NCI-H1048 (cell line): ENCODE results near the gene TENT4A.

Source experiments
- DNase-seq: peaks from one replicate; lab custom pipeline; 2025; lab: John Stamatoyannopoulos, UW

TENT4A gene

DNA sequence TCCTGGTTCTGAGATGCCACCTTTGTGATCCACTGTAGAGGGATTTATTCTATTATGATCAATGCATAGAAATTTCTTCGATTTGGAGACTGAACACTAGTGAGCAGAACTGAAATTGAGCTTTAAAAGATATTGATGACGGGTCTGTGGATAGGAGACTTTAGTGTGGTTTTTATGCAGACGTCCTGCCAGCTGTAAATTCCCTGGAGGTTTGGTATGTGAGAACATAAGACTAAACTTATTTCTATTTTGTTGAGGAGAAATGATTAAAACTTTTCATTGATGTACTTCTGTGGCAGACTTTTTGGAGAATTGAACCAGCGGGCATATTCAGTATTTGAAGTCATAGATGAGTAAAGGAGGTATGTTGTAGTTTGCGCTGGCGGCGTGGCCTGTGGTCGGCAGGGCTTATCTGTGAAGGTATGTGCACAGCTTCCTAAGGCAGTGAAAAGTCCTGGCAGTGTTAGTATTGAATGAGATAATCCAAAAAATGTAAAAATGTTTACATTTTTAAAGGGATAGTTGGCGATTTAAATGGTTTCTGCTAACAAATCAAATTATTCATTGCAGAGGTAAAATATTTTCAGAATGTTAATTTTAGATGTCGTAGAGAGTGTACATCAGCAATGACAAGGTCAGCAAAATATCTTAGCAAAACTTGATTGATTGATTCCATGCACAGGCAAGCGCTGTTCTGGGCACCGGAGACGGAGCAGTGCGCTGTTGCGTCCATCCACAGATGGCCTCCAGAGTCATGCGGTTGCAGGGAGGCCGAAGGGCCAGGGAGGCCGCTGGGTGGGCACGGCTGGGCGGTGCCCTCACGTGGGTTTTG lies 20.4 kb downstream of the TENT4A start:
- DNase-seq: no peak

DNA sequence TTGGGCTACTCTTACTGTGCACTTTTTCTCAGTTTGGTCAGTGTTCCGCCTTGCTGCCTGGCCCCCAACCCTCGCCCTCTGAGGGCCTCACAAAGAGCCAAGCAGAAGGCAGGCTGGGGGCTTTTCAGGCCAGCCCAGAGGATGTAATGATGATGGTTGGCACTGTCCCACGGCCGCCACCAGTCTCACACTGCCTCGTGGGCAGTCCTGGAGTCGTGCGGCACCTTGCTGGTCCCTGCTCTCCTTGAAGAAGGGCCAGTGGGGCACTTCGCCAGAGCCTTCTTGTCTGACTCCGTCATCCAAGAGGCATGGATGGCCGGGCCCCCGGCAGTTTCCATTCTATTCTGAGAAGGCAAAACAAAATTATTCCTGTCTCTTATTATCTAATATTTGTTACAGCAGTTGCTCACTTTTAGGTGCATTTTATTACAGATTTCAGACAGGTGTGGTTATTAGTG lies 21.0 kb downstream of the TENT4A start:
- no peak for DNase-seq

- no peak for DNase-seq
These were observed 21.5 kb downstream of the TENT4A start for GRCh38 chr5:6734781-6735180.

- no peak for DNase-seq
These were observed 22.9 kb downstream of the TENT4A start for GRCh38 chr5:6736106-6736505.

GRCh38 chr5:6736524-6737042 lies 23.4 kb downstream of the TENT4A start:
- no peak for DNase-seq

DNA sequence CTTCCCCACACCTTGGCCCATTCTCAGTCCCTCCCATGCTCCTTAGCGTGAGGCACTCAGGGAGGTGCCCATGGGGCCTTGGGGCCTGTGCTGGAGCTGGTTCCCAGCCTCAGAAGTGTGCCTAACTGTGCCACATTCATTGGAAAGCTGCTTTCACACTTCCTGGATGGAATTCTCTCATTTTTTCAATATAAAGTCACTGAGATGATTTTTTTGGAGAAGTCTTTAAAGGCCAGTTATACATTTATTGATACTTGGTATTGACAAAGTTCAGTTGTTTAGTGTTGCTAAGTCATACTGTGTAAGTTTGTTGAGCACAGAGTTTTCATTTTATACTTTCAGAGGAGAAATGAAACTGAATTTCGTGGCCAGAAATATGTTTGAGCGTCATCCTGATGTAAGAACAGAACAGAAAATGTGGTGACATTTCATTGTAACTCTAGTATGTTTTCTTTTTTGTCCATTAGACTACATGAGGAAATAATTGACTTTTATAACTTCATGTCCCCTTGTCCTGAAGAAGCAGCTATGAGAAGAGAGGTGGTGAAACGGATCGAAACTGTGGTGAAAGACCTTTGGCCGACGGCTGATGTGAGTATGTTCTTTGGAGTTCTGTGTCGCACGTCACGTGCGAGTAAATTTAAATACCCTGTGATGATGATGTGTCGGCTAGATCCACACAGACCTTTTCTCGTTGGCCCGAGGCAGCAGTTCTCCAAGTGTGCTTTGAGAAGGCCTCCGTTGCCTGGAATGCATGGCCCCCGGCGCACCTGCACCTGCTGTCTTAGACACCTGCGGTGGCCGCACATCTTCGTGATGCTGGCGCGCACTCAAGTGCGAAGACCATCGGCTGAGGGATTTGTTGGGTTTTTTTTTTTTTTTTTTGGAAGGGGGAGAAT lies 24.1 kb downstream of the TENT4A start:
- no peak for DNase-seq

GRCh38 chr5:6739603-6740002 lies 26.4 kb downstream of the TENT4A start:
- no peak for DNase-seq

GRCh38 chr5:6740586-6741150 lies 27.4 kb downstream of the TENT4A start:
- no peak for DNase-seq

GRCh38 chr5:6742081-6742758 lies 29.0 kb downstream of the TENT4A start:
- DNase-seq: no peak

DNA sequence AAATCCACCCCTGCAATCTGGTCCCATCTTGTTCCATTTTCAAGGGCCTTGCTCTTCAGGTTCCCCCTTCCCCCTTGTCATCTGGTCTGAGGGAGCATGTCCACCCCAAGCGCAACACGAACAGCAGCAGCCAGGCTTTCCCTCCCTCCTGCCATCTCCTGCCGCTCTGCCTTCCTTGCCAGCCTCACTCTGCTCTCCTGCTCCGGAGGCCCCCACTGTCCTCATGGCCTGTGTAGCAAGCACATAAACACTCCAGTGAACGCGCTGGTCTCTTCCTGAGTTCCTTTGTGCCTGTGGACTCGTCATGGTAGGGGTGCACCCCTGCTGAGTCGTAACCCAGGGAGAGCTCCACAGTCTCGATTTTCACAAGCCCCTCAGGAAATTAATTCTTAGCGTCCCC lies 29.9 kb downstream of the TENT4A start:
- DNase-seq: no peak

DNA sequence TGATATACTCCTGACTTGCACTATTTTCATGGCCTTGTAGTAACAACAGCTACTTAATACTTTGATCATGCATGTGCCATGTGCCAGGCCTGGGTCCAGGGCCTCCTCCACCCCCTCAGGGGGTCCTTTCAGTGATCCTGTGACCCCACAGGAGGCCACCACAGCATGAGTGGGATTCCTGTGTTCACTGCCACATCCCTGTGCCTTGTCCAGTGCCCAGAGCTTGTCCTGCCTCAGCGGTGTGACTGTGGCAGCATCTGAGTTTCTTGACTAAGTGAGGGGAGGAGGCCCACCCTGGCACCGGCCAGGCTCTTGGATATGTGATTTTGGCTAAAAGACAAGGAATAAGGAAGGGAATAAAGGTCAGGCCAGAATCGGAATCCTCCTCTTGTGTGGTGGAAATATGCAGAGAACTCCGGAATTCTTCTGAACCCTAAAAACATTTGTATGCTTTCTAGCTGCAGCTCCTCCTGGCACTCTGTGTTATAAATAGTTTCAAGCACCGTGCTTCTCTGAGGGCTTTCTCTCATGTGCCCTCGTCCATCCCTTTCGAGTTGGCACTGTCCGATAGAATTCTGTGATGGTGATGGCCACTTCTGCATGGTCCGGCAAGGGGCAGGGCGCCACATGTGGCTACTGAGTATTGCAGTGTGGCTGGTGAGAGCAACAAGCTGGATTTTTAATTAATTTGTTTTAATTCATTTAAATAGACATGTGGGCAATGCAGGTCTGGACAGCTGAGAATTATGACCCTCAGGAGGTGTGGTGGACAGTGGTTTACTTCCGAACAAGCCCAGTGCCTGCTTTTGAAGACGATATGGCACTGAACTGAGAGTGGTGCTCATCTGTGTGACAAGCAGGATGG lies 31.8 kb downstream of the TENT4A start:
- no peak for DNase-seq

GRCh38 chr5:6745706-6746222 lies 32.5 kb downstream of the TENT4A start:
- no peak for DNase-seq

- no peak for DNase-seq
These were observed 33.0 kb downstream of the TENT4A start for GRCh38 chr5:6746244-6746643.

- no peak for DNase-seq
These were observed 33.9 kb downstream of the TENT4A start for GRCh38 chr5:6747103-6747502.

DNA sequence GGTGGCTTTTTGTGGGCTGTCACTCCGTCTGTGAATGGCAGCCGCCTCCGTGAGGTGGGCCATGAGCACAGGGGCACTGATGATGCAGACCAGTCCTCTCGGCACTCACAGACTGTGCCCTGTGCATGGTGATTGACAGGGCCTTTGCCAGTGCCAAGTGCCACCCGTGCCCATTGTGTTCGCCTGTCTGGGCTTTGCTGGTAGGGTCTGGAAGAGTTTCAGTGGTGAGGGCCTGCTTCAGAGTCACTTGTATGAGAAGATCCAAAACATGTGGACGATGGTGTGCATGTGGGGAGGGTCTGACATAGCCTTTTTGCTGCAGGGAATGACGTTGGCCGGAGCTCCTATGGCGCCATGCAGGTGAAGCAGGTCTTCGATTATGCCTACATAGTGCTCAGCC lies 34.9 kb downstream of the TENT4A start:
- DNase-seq: no peak

GRCh38 chr5:6749026-6749716 lies 35.9 kb downstream of the TENT4A start:
- DNase-seq: no peak

DNA sequence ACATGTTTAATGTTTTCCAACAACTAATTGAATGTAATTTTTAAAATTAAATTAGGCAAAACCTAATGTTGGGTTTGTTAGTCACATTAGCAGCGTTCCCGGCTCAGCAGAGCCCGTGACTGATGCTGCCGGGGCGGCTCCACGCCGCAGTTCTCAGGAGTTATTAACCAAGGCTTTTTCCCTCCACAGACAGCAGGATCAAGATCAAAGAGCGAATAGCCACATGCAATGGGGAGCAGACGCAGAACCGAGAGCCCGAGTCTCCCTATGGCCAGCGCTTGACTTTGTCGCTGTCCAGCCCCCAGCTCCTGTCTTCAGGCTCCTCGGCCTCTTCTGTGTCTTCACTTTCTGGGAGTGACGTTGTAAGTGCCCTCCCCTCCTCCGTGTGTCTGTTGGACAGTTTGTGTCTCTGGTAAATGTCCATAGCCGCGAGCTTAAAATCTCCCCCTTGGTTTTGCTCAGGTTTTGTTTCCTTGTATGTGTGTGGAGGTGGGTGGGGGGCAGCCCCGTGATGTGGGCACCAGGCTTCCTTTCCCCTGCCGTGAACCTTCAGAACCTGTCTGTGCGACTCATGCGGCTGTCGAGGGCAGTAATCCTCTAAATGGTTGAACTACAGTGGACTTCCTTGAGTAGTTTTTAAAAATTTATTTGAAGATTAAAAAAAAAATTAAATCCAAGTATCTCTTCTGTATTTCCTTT lies 37.1 kb downstream of the TENT4A start:
- no peak for DNase-seq

- DNase-seq: no peak
These were observed 37.9 kb downstream of the TENT4A start for GRCh38 chr5:6750951-6751685.

DNA sequence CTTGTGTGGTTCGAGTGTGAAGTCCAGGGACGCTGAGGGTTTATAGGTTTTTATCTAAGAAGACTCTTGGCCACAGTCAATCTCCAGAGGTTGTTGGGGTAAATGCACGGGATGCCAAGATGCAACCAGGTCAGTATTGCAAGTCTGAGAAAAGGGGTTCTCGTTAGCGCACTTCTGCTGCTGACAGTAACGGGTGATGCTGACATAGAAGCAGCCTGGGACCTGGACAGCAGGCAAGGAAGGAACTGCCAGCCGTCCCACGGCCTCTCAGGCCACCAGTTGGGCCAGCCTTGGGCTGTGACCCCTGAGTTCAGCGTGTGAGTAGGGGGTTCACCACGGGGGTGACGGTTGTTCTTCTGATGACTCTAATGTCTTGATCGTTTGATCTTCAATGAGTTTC lies 39.0 kb downstream of the TENT4A start:
- DNase-seq: no peak
